HG03442 (cell line): ENCODE results near the gene LGALS7B.
A peak's percentile ranks its signal among the peaks of the same experiment; 100 is the strongest.
"Not testable (repeated sequence)": the region's sequence is repeated elsewhere in the genome, so short reads cannot be mapped to it uniquely, and the experiment has no call there.

Experiments used
- ATAC-seq: cut with Tn5 transposase; IDR thresholded peaks from one replicate; pipeline ENCODE4 v1.9.1; 2021; ENCODE audit warnings: mild to moderate bottlenecking, moderate library complexity; ENCODE audit not compliant: unreplicated experiment

Gene LGALS7B

GRCh38 chr19:38817081-38817480 lies 28.1 kb downstream of the LGALS7B start:
- no peak for ATAC-seq

- ATAC-seq = no peak
Measured at GRCh38 chr19:38819231-38819920, 30.4 kb downstream of the LGALS7B start.

GRCh38 chr19:38821230-38821825 lies 32.3 kb downstream of the LGALS7B start:
- not testable (repeated sequence) for ATAC-seq

GRCh38 chr19:38825936-38826335 lies 36.9 kb downstream of the LGALS7B start:
- ATAC-seq = not testable (repeated sequence)

- ATAC-seq = no peak
Measured at GRCh38 chr19:38826856-38827551, 38.0 kb downstream of the LGALS7B start.

- not testable (repeated sequence) for ATAC-seq
Measured at GRCh38 chr19:38829203-38829602, 40.2 kb downstream of the LGALS7B start.

GRCh38 chr19:38830039-38830733 lies 41.2 kb downstream of the LGALS7B start:
- ATAC-seq = no peak

GRCh38 chr19:38831142-38831605 lies 42.2 kb downstream of the LGALS7B start:
- peak; percentile 27 for ATAC-seq

GRCh38 chr19:38833092-38833425 lies 44.1 kb downstream of the LGALS7B start:
- no peak for ATAC-seq

GRCh38 chr19:38834104-38834490 lies 45.1 kb downstream of the LGALS7B start:
- no peak for ATAC-seq

- ATAC-seq = no peak
Measured at GRCh38 chr19:38834590-38834989, 45.6 kb downstream of the LGALS7B start.

- ATAC-seq = no peak
Measured at GRCh38 chr19:38836159-38836982, 47.4 kb downstream of the LGALS7B start.

- ATAC-seq = no peak
Measured at GRCh38 chr19:38836983-38837626, 48.1 kb downstream of the LGALS7B start.

- ATAC-seq = no peak
Measured at GRCh38 chr19:38837656-38838121, 48.7 kb downstream of the LGALS7B start.

GRCh38 chr19:38838208-38838985 lies 49.4 kb downstream of the LGALS7B start:
- no peak for ATAC-seq

- no peak for ATAC-seq
Measured at GRCh38 chr19:38838986-38839761, 50.2 kb downstream of the LGALS7B start.

GRCh38 chr19:38839816-38840582 lies 51.0 kb downstream of the LGALS7B start:
- ATAC-seq = no peak

GRCh38 chr19:38840583-38840968 lies 51.6 kb downstream of the LGALS7B start:
- ATAC-seq = no peak
